Non-pigmented ciliary epithelial cell (primary cell): Measurements from ENCODE around the gene C1orf146.
"Not testable (repeated sequence)": the region's sequence is repeated elsewhere in the genome, so short reads cannot be mapped to it uniquely, and the experiment has no call there.

Experiments
- DNase-seq: peaks from one replicate; pipeline ENCODE4 v3.0.0-alpha.2; 2010; ENCODE audit warnings: low read depth

The C1orf146 gene, protein sequence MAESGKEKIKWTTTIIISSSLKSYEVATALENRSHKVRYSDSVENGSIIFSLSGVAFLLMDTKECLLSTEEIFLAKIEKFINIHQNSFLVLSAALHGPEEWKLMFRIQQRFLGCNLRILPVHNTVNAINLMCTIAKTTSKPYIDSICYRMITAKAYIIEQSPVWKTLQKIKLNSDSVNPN

DNA sequence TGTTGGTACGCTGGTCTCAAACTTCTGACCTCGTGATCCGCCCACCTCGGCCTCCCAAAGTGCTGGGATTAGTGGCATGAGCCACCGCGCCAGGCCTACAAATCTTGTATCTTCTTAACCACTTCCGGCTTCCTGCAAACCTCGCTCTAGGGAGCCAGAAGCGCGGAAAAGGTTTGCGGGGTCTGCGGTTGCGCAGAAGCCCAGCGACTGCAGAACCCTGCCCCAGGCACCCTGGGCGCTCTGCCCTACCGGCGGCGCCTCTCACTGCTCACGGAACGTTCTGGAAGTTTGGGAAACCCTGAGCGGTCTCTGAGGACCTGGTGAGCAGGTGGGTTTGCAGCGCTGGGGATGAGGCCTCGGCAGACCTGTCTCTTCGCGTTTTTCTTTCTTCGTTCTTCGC is at the start of gene C1orf146:
C1orf146 (plus strand) TSS at position 195 of the 400 bp plus-strand sequence. CDS start 13,506 bp downstream, outside the sequence.
- DNase-seq, result no peak

DNA sequence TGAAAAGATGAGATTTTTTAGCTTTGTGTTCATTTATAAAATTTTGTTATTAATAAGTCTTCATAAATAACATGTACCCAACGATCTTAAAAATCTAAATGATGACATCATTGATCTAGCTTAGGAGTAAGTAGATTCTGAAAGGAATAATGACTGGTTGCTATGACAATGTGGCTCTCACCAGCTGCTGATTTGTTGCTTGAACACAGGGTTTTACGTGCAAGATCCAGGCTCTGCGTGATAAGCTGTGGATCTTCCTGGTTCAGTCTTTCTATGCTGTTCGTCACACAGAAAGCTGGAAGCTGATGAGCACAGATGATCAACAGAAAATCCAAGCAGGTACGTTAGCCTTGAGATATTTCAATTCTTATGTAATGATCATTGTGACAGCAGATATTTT is 49.1 kb upstream of the C1orf146 start:
- DNase-seq, result no peak

DNA sequence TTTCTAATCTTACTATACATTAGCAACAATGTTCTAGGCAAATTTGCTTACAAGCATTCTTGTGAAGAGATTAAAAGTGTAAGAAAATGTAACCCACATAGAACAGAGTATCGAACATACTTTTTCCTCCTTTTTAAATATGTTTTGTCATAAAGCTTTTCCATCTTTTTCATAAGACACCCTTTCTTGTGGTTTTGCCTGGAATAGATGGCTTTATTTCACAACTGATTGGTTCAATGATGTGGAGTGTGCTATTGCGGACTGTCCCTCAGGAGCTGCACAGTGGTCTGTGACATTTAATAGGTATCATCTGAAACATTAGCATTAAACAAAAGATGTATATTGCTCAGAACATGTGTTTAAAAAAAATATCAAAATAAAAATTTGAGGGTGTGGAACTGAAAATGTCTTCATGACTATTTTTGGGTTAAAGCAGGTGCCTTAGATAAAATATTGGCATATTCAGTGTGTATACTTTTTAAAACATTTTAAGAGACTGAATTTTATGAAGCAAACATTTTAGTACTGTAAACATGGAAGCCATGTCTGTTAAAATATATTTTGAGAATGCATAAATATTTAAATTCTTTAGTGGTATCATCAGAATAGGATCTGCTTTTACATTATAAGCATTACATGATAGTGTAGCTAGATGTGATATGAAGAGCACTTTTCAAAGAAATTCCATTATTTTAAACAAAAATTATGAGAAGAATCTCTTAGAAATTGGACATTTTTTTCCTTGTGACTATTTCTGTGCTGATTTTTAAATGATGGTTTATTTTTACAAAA is 48.3 kb upstream of the C1orf146 start:
- no peak for DNase-seq

DNA sequence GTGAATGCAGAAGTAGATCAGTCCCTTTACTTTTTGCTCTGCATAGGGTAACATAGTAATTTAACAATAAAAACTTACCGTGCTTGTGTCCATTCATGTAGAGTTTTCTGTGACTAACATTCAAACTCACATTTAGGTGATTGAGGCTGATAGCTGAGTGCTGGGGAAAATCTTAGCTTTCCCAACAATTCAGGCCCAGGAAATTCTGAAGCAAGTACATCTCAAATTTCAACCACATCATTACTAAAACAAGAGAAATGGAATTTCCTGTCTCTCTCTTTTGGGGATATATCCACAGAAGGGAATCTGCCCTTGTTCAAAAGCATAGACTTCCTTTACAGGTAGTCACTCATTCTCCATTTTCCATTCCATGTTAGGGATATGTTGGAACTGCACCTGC is 33.1 kb upstream of the C1orf146 start:
- DNase-seq, result peak; percentile 56

DNA sequence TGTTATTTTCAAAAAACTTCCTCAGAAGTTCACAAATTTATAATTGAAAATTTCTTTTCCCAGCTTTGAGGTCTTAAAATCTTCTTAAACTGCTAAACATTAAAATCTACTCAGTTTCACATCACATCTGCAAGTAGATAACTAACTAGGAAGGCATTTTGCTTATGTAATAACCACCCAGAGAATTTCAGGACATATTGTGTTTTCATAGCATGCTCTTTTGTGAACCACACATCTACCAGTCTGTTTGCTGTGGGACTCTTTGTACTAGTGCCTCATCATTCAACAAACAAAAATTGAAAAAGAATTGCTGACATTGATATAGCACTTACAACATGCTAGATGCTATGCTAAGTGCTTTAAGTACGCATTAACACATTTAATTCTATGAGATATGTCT is 31.6 kb upstream of the C1orf146 start:
- peak; percentile 46 for DNase-seq

DNA sequence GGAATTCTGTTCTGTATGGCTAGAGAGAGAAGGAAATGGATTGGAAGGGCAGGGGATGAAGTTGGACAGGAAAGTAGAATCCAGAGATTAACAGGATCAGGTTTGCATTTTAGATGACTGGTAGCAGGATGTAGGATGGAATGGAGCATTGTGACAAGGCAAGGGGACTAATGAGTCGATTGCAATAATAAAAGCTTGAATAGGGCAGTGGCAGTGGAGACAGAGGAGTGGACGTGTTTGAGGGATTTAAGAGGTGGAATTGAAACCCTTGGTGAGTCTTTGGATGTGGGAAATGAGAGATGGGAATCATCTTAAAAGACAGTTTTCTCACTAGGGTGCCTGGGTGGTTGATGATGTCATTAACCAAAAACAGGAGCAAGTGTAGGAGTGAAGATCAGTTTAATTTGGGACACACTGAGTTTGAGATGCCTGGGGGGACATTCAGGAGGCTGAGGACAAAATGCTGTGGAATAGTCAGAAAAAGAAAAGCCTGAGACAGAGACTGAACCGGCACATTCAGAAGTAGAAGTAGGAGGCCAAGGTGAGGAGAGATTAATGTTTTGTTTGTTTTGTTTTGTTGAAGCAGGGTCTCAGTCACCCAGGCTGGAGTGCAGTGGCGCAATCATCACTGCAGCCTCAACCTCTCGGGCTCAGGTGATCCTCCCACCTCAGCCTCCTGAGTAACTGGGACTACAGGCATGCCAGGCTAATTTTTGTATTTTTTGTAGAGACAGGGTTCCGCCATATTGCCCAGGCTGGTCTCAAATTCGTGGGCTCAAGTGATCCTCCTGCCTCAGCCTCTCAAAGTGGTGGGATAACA is 29.1 kb upstream of the C1orf146 start:
- no peak for DNase-seq

DNA sequence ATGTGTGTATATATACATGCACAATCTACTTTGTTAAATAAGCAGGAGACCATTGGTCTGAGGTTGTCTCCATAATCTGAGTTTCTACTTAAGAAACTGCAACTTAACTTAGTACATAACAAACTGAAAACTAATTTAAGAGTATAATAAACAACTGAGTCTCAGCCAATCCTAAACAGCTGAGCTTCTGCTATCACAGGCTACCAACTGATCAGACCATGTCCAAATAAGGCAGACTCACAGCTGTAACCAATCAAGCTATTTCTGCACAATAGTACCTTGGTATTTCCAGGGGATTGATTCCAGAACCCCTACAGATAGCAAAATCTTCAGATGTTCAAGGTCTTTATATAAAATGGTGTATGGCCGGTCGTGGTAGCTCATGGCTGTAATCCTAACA is 26.0 kb upstream of the C1orf146 start:
- DNase-seq, result no peak

DNA sequence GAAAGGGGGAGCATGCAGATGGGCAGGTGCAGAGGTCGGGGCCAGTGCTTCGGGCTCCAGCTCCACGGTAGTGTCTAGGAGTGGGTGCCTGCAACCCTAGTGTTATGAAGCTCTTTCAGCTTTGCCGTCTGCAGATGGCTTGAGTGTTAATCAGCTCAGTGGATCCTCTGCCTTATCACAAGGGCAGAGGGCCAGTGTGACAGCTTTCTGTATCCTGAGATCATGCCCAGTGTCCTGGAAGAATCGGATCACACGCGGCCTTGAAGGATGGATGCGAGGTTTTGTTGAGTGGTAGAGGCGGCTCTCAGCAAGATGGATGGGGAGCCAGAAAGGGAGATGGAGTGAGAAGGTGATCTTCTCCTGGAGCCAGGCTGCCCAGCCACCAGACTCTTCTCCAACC is 25.5 kb upstream of the C1orf146 start:
- DNase-seq, result no peak

DNA sequence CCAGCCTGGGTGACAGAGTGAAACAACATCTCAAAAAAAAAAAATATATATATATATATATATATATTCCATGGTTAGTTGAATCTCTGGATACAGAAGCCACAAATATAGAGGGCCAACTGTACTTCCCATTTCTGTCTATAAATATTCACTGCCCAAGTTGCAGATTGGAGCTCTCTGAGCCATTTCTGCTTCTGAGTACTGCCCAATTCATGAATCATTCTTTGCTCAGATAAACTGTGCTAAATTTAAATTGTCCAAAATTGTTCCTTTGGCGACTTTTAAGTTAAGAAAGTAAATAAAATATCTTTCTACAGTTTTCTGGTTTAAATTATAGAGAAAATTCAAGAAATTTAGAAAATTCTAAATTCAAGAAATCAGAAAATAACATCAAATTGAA is 23.2 kb upstream of the C1orf146 start:
- DNase-seq, result no peak

DNA sequence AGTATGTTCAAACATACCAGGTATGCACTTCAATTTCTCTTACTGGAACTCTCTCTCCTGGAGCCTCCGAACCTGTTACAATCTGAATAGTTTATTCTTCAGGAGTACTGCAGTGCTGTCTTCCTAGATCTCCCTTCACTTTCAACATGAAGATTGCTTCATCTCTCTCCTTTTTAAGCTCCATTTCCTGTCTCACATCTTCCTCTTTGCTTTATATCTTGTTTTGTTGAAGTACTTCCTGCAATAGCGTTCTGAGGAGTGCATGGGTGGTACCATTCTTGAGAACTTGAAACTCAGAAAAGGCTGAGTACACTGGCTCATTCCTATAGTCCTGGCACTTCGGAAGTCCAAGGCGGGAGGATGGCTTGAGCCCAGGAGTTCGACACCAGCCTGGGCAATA is 15.7 kb upstream of the C1orf146 start:
- no peak for DNase-seq

DNA sequence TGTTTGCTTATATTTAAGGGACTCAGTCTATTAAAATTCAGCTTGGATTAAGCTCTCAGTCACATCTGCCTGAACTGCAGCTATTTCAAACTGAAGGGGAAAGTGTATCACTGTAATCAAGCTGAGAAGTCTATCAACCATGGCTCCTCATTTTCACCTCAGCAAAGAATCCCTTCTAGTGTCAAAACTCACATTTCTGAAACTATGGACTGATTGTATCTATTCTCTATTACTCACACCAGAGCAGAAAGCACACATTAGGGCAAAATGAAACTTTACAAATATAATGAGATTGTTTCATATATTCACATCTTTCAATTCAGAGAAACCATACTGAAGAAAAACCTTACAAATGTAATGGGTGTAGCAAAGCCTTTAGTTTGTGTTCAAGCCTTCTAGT is 14.6 kb upstream of the C1orf146 start:
- DNase-seq, result no peak

DNA sequence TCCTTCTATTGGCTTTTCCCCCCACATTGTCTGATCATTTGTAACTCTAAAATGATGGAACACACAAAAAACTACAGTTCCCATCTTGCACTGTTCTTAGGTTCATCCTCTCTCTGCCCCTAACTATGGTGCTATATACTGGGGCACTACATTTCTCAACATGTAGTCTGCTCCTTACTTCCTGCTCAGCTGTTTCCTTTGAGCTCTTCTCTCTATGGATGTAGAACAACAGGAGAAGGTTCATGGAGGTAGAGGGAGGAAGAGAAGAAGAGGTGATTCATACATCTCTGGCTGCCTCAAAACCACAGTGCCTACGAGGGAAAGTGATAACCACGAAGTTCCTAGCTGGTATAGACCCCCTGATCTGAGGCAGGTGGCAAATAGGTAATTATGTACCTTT is 7.0 kb upstream of the C1orf146 start:
- DNase-seq, result peak; percentile 13

DNA sequence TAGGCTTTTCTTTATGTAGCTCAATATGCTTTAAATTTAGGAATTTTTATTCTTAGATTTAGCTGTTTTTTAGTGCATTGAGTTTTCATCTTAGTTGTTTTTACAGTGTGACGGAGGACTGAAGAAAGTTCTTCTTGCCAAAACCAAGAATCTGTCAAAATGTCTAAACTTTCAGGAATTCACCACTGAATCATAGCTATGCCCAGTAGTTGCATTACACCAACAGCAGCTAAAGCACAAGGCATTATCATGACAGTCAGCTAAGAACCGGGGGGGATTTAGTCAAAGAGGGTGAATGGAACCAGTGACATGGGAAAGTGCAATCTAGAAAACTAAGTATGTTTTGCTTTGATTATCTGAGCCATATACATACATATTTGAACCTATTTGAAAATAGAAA is 6.5 kb upstream of the C1orf146 start:
- peak; percentile 63 for DNase-seq

DNA sequence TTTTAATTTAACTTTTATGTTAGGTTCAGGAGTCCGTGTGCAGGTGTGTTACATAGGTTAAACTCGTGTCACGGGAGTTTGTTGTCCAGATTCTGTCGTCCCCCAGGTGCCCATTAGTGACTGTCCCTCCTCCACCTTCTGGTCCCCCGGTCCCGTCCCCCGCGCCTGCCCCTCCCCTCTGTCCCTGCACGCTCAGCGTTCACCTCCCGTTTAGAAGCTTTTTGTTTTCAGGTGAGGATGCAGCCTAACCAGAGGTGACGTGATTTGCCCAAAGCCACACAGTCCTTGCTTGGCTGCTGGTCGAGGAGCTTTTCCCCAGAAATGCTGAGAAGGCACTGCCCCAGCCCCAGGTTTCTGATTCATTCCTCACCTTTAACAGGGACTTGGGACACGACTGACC is 844 bp downstream of the C1orf146 start:
- DNase-seq, result no peak

DNA sequence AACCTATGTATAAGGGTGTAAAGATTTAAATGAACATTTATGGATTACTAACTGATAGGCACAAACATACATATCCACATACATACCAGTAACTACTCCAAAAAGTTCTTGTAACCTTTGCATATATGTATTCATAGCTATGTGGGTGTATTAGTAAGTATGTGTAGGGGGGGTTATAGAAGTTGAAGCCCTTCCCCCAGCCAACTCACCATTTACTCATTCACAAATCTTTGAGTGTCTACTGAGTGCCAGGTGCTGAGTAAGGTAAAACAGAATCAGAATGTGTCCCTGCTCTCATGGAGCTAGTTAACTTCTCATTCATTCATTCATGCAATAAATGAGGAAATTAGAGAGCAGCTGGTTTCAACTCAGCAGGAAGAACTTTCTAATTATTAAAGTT is 1.3 kb downstream of the C1orf146 start:
- no peak for DNase-seq

DNA sequence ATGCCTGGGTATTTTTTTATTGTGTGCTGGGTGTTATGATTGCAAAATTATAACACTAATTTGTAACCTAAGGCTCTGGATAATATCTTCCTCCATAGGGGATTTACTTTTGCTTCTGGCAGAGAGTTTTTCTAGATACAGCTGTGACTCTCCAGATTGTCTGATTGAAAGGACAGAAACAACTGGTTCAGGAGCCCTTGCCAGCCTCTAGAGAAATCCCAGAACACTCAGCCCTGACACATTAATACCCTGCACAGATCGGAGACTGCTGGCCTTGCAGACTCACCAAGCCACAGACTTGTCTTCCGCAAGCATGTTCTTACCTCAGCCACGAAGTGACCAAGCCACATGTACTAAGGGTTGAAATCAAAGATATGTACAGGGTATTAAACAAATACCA is 10.7 kb downstream of the C1orf146 start:
- DNase-seq, result no peak

DNA sequence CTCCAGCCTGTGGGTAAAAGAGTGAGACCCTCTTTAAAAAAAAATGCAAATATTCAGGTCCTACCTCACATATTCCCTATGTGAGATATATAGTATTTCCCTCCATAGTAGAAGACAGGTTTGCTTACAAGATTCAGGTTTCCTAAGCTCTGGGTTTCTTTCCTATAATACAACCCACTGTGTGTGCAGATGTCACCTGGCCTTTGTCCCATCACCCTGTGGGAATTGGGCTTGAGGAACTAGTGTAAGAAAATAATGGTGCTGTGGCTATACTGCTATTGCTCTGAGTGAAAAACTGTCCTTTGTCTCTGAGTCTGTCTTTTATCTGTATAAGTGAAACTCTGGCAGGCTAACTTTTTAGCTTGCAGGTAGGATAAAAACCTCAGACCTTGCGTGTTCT is 13.0 kb downstream of the C1orf146 start:
- no peak for DNase-seq

DNA sequence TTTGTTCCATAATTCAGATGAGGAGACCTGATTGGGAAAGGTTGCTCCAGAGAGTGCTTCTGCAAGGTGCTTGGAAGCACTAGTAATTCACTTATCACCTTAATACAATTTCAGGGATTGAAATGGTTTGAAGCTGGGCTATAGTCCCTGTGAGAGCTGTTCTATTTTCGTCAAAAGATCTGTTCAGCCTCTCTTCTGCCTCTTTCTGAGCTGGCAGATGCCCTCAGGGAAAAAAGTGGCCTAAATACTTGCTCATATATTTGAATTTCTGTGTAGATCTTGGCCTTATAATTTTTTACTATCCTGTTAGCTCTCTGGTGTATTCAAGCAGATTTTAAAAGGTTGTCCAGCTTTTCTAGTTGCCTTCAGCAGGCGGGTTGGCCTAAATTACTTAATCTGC is 22.3 kb downstream of the C1orf146 start:
- DNase-seq, result no peak

DNA sequence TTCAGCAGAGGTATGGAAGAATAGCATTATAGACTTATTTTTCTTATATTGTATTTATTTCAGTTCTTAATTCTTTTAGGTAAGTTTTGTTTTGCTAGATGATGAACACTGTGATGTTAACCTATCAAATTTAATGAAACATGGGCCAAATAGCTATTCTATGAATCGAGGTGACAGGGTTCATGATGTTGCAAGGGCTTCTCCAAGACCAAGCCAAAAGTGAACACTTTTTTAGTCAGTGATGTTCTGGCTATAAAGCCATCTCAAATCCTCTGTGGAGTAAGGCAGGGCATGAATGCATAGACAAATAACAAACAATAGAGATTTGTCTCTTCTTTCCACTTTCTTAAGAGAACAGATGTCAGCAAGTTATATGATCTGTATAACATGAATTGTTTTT is 26.7 kb downstream of the C1orf146 start:
- no peak for DNase-seq

DNA sequence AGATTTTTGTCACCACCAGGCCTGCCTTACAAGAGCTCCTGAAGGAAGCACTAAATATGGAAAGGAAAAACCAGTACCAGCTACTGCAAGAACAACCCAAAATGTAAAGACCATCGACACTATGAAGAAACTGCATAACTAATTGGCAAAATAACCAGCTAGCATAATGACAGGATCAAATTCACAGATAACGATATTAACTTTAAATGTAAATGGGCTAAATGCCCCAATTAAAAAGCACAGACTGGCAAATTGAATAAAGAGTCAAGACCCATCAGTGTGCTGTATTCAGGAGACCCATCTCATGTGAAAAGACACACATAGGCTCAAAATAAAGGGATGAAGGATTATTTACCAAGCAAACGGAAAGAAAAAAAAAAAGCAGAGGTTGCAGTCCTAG is 37.0 kb downstream of the C1orf146 start:
- not testable (repeated sequence) for DNase-seq

DNA sequence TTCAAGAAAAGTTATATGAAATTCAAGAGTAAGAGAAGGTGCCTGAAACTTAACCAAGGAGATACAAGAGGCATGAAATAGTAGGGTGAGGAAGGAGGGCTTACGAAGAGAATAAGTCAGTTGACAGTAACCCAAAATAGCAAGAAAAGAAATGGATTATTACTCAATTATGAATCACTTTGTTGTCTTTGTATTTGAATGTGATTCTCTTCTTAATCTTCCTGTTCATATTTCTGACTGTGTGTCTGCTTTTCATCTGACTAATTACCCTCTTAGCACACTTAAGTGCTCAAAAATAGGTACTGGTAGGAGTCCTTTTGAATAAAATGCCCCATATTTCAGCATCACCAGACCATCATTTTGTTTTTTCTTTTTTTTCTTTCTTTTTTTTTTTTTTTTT is 41.6 kb downstream of the C1orf146 start:
- DNase-seq, result no peak

DNA sequence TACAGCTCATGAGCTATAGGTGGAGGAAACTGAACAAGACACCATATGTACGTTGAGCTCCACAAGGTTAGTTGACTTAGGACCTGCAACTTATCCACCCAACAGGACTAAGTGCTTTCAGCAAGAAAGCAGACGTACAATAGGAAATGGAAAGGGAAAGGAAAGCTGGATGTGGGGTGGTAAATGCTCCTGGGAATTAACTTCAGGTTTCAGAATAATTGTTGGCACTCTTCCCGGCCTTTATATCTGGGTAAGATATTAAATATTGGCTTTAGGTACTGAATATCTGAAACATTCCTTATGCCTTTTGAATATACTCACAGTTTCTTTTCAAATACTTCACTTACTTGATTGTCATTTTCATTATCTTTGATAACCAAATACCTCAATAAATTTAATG is 44.8 kb downstream of the C1orf146 start:
- no peak for DNase-seq

DNA sequence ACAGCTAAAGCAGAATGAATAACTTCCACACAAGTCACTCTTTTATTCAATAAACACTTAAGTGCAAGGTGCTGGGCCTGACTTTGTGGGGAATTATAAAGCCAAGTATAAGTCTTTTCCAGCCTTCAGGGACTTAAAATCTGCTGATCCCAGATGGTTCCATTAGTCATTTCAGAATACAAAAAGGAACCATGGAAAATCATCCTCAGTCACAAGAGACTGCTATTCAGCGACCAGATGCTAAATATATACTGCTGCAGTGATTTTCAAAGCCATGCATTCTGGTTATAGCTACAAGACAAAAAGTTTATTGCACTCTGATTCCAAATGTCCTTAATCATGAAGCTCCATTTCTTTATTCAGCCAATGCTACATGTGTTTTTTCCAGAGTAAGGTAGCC is 55.3 kb downstream of the C1orf146 start:
- no peak for DNase-seq
